Mesodermal cell (in vitro differentiated cells): ENCODE data around the gene AGAP1.
"Not testable (repeated sequence)": the region's sequence is repeated elsewhere in the genome, so short reads cannot be mapped to it uniquely, and the experiment has no call there.

ENCODE experiments used
- H3K27ac ChIP-seq: 2 replicates; pipeline ENCODE4 v1.7.0; 2013; ENCODE audit warnings: mild to moderate bottlenecking, low read depth, low read length, moderate library complexity; ENCODE audit not compliant: severe bottlenecking
- H3K36me3 ChIP-seq: 2 replicates; pipeline ENCODE4 v1.7.1; 2013; ENCODE audit warnings: mild to moderate bottlenecking, low read length, moderate library complexity; ENCODE audit not compliant: control insufficient read depth, insufficient read depth
- H3K4me1 ChIP-seq: one replicate; pipeline ENCODE4 v1.7.1; 2013; ENCODE audit warnings: mild to moderate bottlenecking, low read length; ENCODE audit not compliant: insufficient read depth, control insufficient read depth, poor library complexity, severe bottlenecking
- H3K4me3 ChIP-seq: 2 replicates; pipeline ENCODE4 v1.7.0; 2013; ENCODE audit warnings: low read length, control low read depth, mild to moderate bottlenecking; ENCODE audit not compliant: insufficient read depth, poor library complexity, severe bottlenecking; ENCODE audit errors: extremely low read depth
- H3K9me3 ChIP-seq: 2 replicates; pipeline ENCODE4 v1.7.1; 2013; ENCODE audit warnings: mild to moderate bottlenecking, low read length, moderate library complexity; ENCODE audit not compliant: control insufficient read depth
- whole genome bisulfite sequencing, 2 experiments: methylation state at CpG; one replicate each; pipeline ENCODE4 v1.1.5; 2013; ENCODE audit warnings: missing lambda C conversion rate in 2 of 2; ENCODE audit not compliant: insufficient coverage in 2 of 2; 5-methylcytosine and 5-hydroxymethylcytosine counted together

Gene AGAP1

GRCh38 chr2:236127010-236127409 is 633.2 kb downstream of the AGAP1 start:
- peaks cover 24% of the 10 kb centered on the region for H3K36me3 ChIP-seq
- H3K4me3 ChIP-seq, result no peak overlapping the region
- 89 to 93% methylated on average over 5 to 11 of the region's 11 CpGs for whole genome bisulfite sequencing, 2 experiments
- no peaks in the 10 kb centered on the region for H3K4me1 ChIP-seq
- H3K27ac ChIP-seq, result no peak overlapping the region
- H3K9me3 ChIP-seq, result no peaks in the 10 kb centered on the region

- Histone ChIP-seq H3K27ac (no peak overlapping the region), H3K4me3 (no peak overlapping the region), H3K36me3 (peaks cover 24% of the 10 kb centered on the region), H3K9me3 (no peaks in the 10 kb centered on the region), H3K4me1 (no peaks in the 10 kb centered on the region)
- 89 to 92% methylated on average over 16 to 17 of the region's 17 CpGs for WGBS, 2 experiments
These were observed 634.5 kb downstream of the AGAP1 start for GRCh38 chr2:236128321-236128720.

- no peaks in the 10 kb centered on the region for H3K4me1 ChIP-seq
- H3K4me3 ChIP-seq, result no peak overlapping the region
- no peak overlapping the region for H3K27ac ChIP-seq
- no peaks in the 10 kb centered on the region for H3K9me3 ChIP-seq
- peaks cover 20% of the 10 kb centered on the region for H3K36me3 ChIP-seq
- WGBS, 2 experiments, result 91 to 94% methylated on average over 4 of the region's 4 CpGs
These were observed 636.1 kb downstream of the AGAP1 start for GRCh38 chr2:236129935-236130334.

GRCh38 chr2:236130349-236130998 is 636.6 kb downstream of the AGAP1 start:
- H3K4me3 ChIP-seq, result no peak overlapping the region
- H3K27ac ChIP-seq, result no peak overlapping the region
- 91 to 95% methylated on average over 3 to 6 of the region's 6 CpGs for WGBS, 2 experiments
- peaks cover 20% of the 10 kb centered on the region for H3K36me3 ChIP-seq
- H3K4me1 ChIP-seq, result no peaks in the 10 kb centered on the region
- no peaks in the 10 kb centered on the region for H3K9me3 ChIP-seq

GRCh38 chr2:236131073-236131692 is 637.3 kb downstream of the AGAP1 start:
- 75 to 82% methylated on average over 7 to 9 of the region's 10 CpGs for WGBS, 2 experiments
- Histone ChIP-seq H3K9me3 (no peaks in the 10 kb centered on the region), H3K27ac (no peak overlapping the region), H3K4me1 (no peaks in the 10 kb centered on the region), H3K4me3 (no peak overlapping the region), H3K36me3 (peaks cover 16% of the 10 kb centered on the region)

- WGBS, 2 experiments, result 90 to 100% methylated on average over 1 to 4 of the region's 12 CpGs
- Histone ChIP-seq H3K9me3 (no peaks in the 10 kb centered on the region), H3K4me3 (no peak overlapping the region), H3K4me1 (no peaks in the 10 kb centered on the region), H3K27ac (no peak overlapping the region), H3K36me3 (peaks cover 4% of the 10 kb centered on the region)
These were observed 639.7 kb downstream of the AGAP1 start for GRCh38 chr2:236133410-236134012.

- 91 to 93% methylated on average over 15 to 17 of the region's 19 CpGs for WGBS, 2 experiments
- Histone ChIP-seq H3K9me3 (no peaks in the 10 kb centered on the region), H3K27ac (no peak overlapping the region)
These were observed 642.7 kb downstream of the AGAP1 start for GRCh38 chr2:236136538-236136937.

GRCh38 chr2:236137066-236137465 is 643.2 kb downstream of the AGAP1 start:
- Histone ChIP-seq H3K9me3 (no peaks in the 10 kb centered on the region), H3K4me3 (no peak overlapping the region), H3K27ac (no peak overlapping the region), H3K4me1 (no peaks in the 10 kb centered on the region), H3K36me3 (no peaks in the 10 kb centered on the region)
- 97 to 98% methylated on average over 9 of the region's 10 CpGs for WGBS, 2 experiments

More at GRCh38 chr2:236136538-236136937, 642.7 kb downstream of the AGAP1 start:
- no peak overlapping the region for H3K4me3 ChIP-seq
- no peaks in the 10 kb centered on the region for H3K4me1 ChIP-seq
- no peaks in the 10 kb centered on the region for H3K36me3 ChIP-seq

GRCh38 chr2:236141616-236142015 is 647.8 kb downstream of the AGAP1 start:
- H3K4me3 ChIP-seq, H3K36me3 ChIP-seq, H3K9me3 ChIP-seq, H3K27ac ChIP-seq, H3K4me1 ChIP-seq: not testable (repeated sequence)
- 91 to 92% methylated on average over 6 to 10 of the region's 11 CpGs for WGBS, 2 experiments

- Histone ChIP-seq H3K4me1 (no peaks in the 10 kb centered on the region), H3K4me3 (no peak overlapping the region), H3K36me3 (no peaks in the 10 kb centered on the region), H3K27ac (no peak overlapping the region), H3K9me3 (no peaks in the 10 kb centered on the region)
- 90 to 92% methylated on average over 3 to 7 of the region's 10 CpGs for WGBS, 2 experiments
These were observed 650.0 kb downstream of the AGAP1 start for GRCh38 chr2:236143811-236144210.

- Histone ChIP-seq H3K4me3 (no peak overlapping the region), H3K27ac (no peak overlapping the region), H3K36me3 (no peaks in the 10 kb centered on the region), H3K4me1 (no peaks in the 10 kb centered on the region), H3K9me3 (no peaks in the 10 kb centered on the region)
- WGBS, 2 experiments, result 90% methylated on average over 6 of the region's 7 CpGs; no CpG with 5 or more reads in 1 of the 2 experiments
These were observed 652.6 kb downstream of the AGAP1 start for GRCh38 chr2:236146436-236146835.
